OCI-LY1 (cell line): Measurements from ENCODE around the gene CSHL1.

Experiments used
- H2AFZ ChIP-seq: fragments of 200-600 bp; sonication (generic), shearing (Covaris generic); 2 replicates; pipeline ENCODE4 v1.6.0; 2014; ENCODE audit warnings: antibody characterized with exemption, mild to moderate bottlenecking, low read length
- H3F3A ChIP-seq: fragments of 200-600 bp; sonication (generic), shearing (Covaris generic); 2 replicates; pipeline ENCODE4 v1.6.0; 2014; ENCODE audit warnings: mild to moderate bottlenecking, antibody characterized with exemption, low read length, moderate library complexity; ENCODE audit not compliant: insufficient read depth
- H3K27ac ChIP-seq: fragments of 200-600 bp; sonication (generic); 2 replicates; pipeline ENCODE4 v1.5.1; 2014; ENCODE audit warnings: low read length, mixed run types, mild to moderate bottlenecking, low read depth; ENCODE audit not compliant: poor library complexity, severe bottlenecking
- H3K27me3 ChIP-seq: fragments of 200-600 bp; sonication (generic); 2 replicates; pipeline ENCODE4 v1.6.0; 2014; ENCODE audit warnings: antibody characterized with exemption, mild to moderate bottlenecking, low read length, moderate library complexity; ENCODE audit not compliant: insufficient read depth
- H3K36me3 ChIP-seq: fragments of 200-600 bp; sonication (generic); 2 replicates; pipeline ENCODE4 v1.6.1; 2014; ENCODE audit warnings: mild to moderate bottlenecking, antibody characterized with exemption, low read length, moderate library complexity, mixed read lengths; ENCODE audit not compliant: insufficient read depth
- H3K4me1 ChIP-seq: fragments of 200-600 bp; sonication (generic); 2 replicates; pipeline ENCODE4 v1.5.1; 2014; ENCODE audit warnings: mild to moderate bottlenecking, low read length, moderate library complexity; ENCODE audit not compliant: insufficient read depth, severe bottlenecking
- H3K4me2 ChIP-seq: fragments of 200-600 bp; sonication (generic), shearing (Covaris generic); 2 replicates; pipeline ENCODE4 v1.6.1; 2014; ENCODE audit warnings: low read length
- H3K4me3 ChIP-seq: fragments of 200-600 bp; sonication (generic); 2 replicates; pipeline ENCODE4 v1.5.1; 2014; ENCODE audit warnings: low read length, low read depth, mild to moderate bottlenecking, mixed read lengths; ENCODE audit not compliant: poor library complexity, severe bottlenecking
- H3K79me2 ChIP-seq: fragments of 200-600 bp; shearing (Covaris generic); 2 replicates; pipeline ENCODE4 v1.6.1; 2016; ENCODE audit warnings: mixed run types, low read length, mixed read lengths; ENCODE audit not compliant: insufficient read depth
- H3K9ac ChIP-seq: fragments of 200-600 bp; sonication (generic), shearing (Covaris generic); 2 replicates; pipeline ENCODE4 v1.6.1; 2014; ENCODE audit warnings: mild to moderate bottlenecking, low read length, mixed read lengths
- H3K9me2 ChIP-seq: fragments of 200-600 bp; sonication (generic), shearing (Covaris generic); 2 replicates; pipeline ENCODE4 v1.6.1; 2014; ENCODE audit warnings: low read depth, mild to moderate bottlenecking, low read length, mixed read lengths
- H3K9me3 ChIP-seq: fragments of 200-600 bp; shearing (Covaris generic); 2 replicates; pipeline ENCODE4 v1.6.1; 2014; ENCODE audit warnings: low read length, mixed read lengths
- H4K20me1 ChIP-seq: fragments of 200-600 bp; sonication (generic), shearing (Covaris generic); 2 replicates; pipeline ENCODE4 v1.6.0; 2016; ENCODE audit warnings: mild to moderate bottlenecking, low read length; ENCODE audit not compliant: insufficient read depth
- CTCF ChIP-seq: fragments of 200-600 bp; sonication (generic), shearing (Covaris generic); IDR thresholded peaks from 2 replicates; pipeline ENCODE4 v1.5.1; 2017; ENCODE audit warnings: mild to moderate bottlenecking, antibody characterized with exemption, low read length, moderate library complexity, mixed read lengths
- EZH2 ChIP-seq: fragments of 200-600 bp; sonication (generic), shearing (Covaris generic); IDR thresholded peaks from 2 replicates; pipeline ENCODE4 v1.8.0; 2017; ENCODE audit warnings: borderline replicate concordance, mixed run types, mild to moderate bottlenecking, antibody characterized with exemption, low read length, moderate library complexity, mixed read lengths

The CSHL1 gene

GRCh38 chr17:63956296-63956920, 45.4 kb upstream of the CSHL1 start:
- H3K27me3 ChIP-seq: no peaks in the 10 kb centered on the region
- H3K9me2 ChIP-seq: no peaks in the 10 kb centered on the region
- no peak overlapping the region for H2AFZ ChIP-seq
- H3K27ac ChIP-seq: no peak overlapping the region
- H4K20me1 ChIP-seq: no peaks in the 10 kb centered on the region
- H3K36me3 ChIP-seq: no peaks in the 10 kb centered on the region
- no peaks in the 10 kb centered on the region for H3K79me2 ChIP-seq
- H3K4me1 ChIP-seq: peaks cover 42% of the 10 kb centered on the region
- H3K9me3 ChIP-seq: no peaks in the 10 kb centered on the region
- no peak overlapping the region for H3K4me3 ChIP-seq
- H3K4me2 ChIP-seq: no peak overlapping the region
- H3F3A ChIP-seq: no peaks in the 10 kb centered on the region
- TF ChIP-seq EZH2: no peak
- no peak for TF ChIP-seq CTCF
- no peak overlapping the region for H3K9ac ChIP-seq

- H3K4me3 ChIP-seq: no peak overlapping the region
- no peaks in the 10 kb centered on the region for H3K9me2 ChIP-seq
- no peaks in the 10 kb centered on the region for H3K9me3 ChIP-seq
- H4K20me1 ChIP-seq: no peaks in the 10 kb centered on the region
- no peaks in the 10 kb centered on the region for H3F3A ChIP-seq
- no peaks in the 10 kb centered on the region for H3K36me3 ChIP-seq
- H2AFZ ChIP-seq: no peak overlapping the region
- no peak overlapping the region for H3K4me2 ChIP-seq
- H3K27me3 ChIP-seq: no peaks in the 10 kb centered on the region
- peak overlapping the region; percentile 97 for H3K27ac ChIP-seq
- TF ChIP-seq CTCF: no peak
- TF ChIP-seq EZH2: no peak
- H3K79me2 ChIP-seq: no peaks in the 10 kb centered on the region
- H3K9ac ChIP-seq: no peak overlapping the region; the same call in 1 of the 2 replicates
- peaks cover 39% of the 10 kb centered on the region for H3K4me1 ChIP-seq
These were observed 44.7 kb upstream of the CSHL1 start for GRCh38 chr17:63955791-63956190.

- TF ChIP-seq EZH2: no peak
- no peak for TF ChIP-seq CTCF
- H3F3A ChIP-seq: no peaks in the 10 kb centered on the region
- H3K79me2 ChIP-seq: no peaks in the 10 kb centered on the region
- H3K36me3 ChIP-seq: no peaks in the 10 kb centered on the region
- H3K9me3 ChIP-seq: no peaks in the 10 kb centered on the region
- no peaks in the 10 kb centered on the region for H3K27me3 ChIP-seq
- H3K9me2 ChIP-seq: no peaks in the 10 kb centered on the region
- H3K9ac ChIP-seq: peak overlapping the region; percentile 61; the same call in 1 of the 2 replicates
- peak overlapping the region; percentile 97 for H3K27ac ChIP-seq
- H3K4me2 ChIP-seq: peak overlapping the region; percentile 60; the same call in 1 of the 2 replicates
- H4K20me1 ChIP-seq: no peaks in the 10 kb centered on the region
- no peak overlapping the region for H3K4me3 ChIP-seq
- no peak overlapping the region for H2AFZ ChIP-seq
- peaks cover 39% of the 10 kb centered on the region for H3K4me1 ChIP-seq
These were observed 44.2 kb upstream of the CSHL1 start for GRCh38 chr17:63955232-63955631.
